Amniotic stem cell (primary cell): ENCODE data around the gene B4GALT4.
"Not testable (repeated sequence)": the region's sequence is repeated elsewhere in the genome, so short reads cannot be mapped to it uniquely, and the experiment has no call there.

Experiments
- DNase-seq: peaks from one replicate; lab custom pipeline; 2025; lab: John Stamatoyannopoulos, UW

B4GALT4 gene

GRCh38 chr3:119195151-119195476, 45.6 kb downstream of the B4GALT4 start:
- no peak for DNase-seq

- DNase-seq: no peak
These were observed 46.2 kb downstream of the B4GALT4 start for GRCh38 chr3:119194237-119195150.

GRCh38 chr3:119191800-119192199, 48.9 kb downstream of the B4GALT4 start:
- no peak for DNase-seq

- no peak for DNase-seq
These were observed 53.4 kb downstream of the B4GALT4 start for GRCh38 chr3:119187266-119187665.

- DNase-seq: peak; percentile 60
These were observed 55.7 kb downstream of the B4GALT4 start for GRCh38 chr3:119184796-119185570.

GRCh38 chr3:119184111-119184510, 56.6 kb downstream of the B4GALT4 start:
- DNase-seq: no peak

- DNase-seq: no peak
These were observed 58.9 kb downstream of the B4GALT4 start for GRCh38 chr3:119181765-119182164.

- DNase-seq: no peak
These were observed 63.4 kb downstream of the B4GALT4 start for GRCh38 chr3:119177321-119177720.

- no peak for DNase-seq
These were observed 63.9 kb downstream of the B4GALT4 start for GRCh38 chr3:119176778-119177177.

- DNase-seq: no peak
These were observed 64.6 kb downstream of the B4GALT4 start for GRCh38 chr3:119175872-119176756.

- no peak for DNase-seq
These were observed 67.4 kb downstream of the B4GALT4 start, which contains the start of gene UPK1B for GRCh38 chr3:119173325-119173724. UPK1B (plus strand) TSS chr3:119173598; CDS start chr3:119186742, 13,144 bp downstream.

GRCh38 chr3:119170821-119171220, 69.9 kb downstream of the B4GALT4 start:
- no peak for DNase-seq

- DNase-seq: not testable (repeated sequence)
These were observed 75.9 kb downstream of the B4GALT4 start for GRCh38 chr3:119164745-119165144.
